ENCODE results near the gene TP73.

The TP73 gene

DNA sequence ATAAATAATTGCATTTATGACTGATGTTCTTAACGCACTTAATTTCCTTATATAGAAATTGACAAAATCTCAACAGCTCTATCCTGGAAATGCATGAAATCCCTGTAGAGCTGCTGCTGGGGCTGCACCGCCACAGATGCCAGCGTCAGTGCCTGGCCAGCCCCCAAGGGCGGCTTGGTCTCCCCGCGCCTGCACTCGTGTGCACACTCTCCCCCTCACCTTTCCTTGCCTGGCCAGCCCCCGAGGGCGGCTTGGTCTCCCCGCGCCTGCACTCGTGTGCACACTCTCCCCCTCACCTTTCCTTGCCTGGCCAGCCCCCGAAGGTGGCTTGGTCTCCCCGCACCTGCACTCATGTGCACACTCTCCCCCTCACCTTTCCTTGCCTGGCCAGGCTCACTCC is 16.2 kb upstream of the TP73 start:
- DNase-seq: no peak

DNA sequence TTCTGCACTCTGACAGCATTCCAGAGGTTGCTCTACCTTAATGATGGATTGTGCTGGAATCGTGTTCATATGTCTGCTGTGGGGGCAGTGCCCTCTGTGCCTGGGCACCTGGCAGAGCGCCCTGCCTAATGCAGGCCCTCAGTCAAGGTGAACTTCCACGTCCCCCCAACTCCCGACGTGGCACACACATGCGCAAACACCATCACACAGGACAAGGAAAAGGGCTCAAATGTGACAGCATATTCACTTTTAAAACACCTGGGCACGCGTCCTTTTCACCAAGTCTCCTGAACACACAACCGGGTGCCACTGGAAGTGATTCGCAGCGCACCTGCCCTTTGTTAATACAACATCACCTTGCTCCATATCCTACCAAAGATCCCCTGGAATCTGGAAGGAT is 15.8 kb upstream of the TP73 start:
- no peak for DNase-seq

DNA sequence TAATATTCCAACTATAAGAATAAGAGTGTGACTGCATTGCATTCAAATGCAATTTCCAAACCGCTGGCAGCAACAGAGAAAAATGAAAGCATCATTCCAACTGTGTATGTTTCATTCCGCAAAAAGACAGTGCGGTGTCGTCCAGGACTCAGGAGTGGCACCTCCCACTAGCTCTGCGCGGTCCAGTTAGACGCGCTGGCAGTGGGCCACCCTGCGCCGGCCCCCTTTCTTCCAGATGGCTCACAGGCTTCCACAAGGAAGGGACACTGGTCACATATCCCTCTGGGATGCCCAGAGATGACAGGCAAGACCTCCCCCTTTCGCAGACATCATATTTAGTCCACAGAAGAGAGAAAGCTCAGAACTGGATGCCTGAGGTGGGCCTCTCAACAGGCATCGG is 14.3 kb upstream of the TP73 start:
- no peak for DNase-seq

DNA sequence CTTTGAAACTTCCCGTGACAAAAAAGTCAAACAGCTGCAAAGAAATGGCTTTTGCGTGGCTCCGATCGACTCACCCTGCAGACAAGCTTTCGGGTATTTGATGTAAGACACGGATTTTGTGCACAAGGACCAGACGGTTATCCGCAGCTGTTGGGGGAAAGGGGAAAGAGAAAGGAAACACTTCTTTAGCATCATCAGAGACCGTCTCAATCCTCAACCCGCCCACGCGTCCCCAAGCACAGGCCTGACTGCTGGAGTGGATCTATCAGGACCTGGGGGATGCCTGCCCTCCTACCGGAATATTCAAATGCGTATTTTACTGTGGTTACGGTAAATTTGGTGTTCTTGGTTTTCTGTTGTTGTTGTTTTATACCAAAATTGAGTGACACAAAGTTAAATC is 13.6 kb upstream of the TP73 start:
- DNase-seq: no peak

DNA sequence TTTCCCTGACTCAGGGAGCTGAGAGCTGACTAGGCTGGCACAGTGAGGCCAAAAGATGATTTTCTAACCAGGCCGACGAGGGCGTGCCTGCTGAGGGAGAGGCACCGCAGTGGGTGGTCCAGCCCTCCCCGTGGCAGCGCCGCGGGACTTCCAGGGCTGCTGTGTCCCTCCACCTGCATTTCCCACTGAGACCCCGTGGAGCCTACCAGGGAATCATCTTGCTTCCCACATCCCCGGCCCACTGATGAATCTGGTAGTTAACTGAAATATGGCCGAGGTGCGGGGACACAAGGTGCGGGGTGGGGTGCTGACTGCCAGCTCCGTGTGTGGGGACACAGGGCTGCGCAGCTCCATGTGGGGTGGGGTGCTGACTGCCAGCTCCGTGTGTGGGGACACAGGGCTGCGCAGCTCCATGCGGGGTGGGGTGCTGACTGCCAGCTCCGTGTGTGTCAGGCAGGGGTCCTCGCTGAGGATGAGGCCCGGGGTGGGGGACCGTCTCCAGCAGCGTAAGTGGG is 12.9 kb upstream of the TP73 start:
- no peak for DNase-seq

DNA sequence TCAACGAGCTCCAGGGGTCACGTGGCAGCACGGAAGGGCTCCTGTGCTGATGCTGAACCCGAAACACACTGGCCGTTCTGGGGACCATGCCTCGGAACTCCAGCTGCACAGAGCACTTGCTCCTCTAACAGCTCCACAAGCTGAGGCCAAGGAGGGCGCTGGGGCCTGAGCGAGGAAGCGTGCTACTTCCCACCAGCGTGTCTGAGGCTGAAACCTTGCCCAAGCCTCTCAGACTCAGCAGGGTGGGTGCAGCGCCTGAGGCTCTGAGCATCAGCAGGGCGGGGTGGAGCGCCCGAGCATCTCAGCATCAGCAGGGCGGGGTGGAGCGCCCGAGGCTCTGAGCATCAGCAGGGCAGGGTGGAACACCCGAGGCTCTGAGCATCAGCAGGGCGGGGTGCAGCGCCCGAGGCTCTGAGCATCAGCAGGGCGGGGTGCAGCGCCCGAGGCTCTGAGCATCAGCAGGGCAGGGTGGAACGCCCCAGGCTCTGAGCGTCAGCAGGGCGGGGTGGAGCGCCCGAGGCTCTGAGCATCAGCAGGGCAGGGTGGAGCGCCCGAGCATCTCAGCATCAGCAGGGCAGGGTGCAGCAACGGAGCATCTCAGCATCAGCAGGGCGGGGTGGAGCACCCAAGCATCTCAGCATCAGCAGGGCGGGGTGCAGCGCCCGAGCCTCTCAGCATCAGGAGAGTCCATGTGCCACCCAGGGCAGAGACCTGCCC is 12.0 kb upstream of the TP73 start:
- no peak for DNase-seq

DNA sequence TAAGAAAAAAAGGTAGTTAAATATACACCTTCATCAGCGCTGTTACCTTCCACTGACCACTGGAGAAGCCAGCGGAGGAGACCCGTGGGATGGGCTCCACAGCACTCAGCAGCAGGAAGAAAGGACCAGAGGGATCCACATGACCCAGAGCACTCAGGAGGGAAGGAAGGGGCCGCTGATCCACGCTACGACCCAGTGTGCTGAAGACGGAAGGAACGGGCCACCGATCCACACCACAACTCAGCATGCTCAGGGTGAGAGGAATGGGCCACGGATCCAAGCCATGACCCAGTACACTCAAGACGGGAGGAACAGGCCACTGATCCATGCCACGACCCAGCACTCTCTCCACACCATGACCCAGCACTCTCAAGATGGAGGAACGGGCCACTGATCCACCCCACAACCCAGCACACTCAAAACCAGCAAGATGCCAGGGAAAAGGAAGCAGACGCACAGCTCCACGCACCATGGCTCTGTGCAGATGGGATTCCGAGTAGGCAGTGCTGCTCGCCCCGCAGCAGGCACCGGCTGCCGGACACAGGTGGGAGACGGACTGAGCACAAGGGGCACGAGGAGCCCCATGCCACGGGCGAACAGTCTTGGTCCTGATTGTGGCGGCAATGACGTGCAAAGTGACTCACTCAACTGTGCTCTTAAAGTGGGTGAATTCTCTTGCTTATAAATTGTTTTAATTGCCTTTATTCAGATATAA is 11.1 kb upstream of the TP73 start:
- no peak for DNase-seq

DNA sequence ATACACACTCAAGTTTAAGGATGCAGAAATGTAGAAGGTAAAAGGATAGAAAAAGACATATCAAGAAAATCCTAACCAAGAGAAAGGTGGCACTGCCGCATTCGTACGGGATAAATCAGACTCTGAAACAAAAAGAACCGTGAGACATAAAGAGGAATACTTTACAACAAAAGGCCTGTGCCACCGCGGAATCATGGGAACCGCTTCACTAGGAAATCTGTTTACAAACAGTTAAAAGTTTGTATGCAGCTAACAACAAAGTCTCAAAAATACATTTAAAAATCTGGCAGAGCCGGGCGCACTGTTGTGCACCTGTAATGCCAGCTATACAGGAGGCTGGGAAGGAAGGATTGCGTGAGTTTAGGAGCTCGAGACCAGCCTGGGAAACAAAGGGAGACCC is 10.5 kb upstream of the TP73 start:
- no peak for DNase-seq

DNA sequence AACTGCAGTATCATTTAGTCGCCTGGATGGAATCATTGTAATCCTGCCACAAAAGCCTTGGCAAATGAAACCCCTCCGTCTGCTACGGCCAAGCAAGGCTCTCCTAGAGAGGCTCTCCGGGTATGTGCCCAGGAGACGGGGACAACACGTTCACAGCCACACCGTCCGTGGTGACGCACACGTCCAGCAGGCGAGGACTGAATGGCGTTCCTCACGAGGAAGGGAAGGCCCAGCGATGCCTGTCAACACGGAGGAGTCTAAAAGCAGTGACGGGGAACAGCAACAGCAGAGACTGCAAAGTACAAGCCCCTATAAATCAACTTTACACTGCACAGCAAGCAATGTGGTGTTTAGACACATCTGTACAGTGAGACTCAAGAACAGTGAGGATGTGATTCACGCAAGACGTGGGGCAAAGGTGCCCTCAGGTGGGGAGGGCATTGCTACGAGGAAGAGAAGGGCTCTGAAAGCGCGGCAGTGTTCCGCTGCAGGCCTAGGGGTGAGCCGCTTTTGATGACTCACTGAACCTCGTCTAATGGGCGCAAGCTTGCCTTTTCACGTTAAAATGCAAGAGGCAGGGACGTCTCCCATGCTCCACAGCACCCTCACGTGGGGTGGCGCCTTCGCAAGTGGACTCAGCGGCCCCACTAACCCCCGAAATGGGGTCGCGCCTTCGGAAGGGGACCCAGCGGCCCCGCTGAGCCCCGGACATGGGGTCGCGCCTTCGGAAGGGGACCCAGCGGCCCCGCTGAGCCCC is 9.2 kb upstream of the TP73 start:
- DNase-seq: no peak

DNA sequence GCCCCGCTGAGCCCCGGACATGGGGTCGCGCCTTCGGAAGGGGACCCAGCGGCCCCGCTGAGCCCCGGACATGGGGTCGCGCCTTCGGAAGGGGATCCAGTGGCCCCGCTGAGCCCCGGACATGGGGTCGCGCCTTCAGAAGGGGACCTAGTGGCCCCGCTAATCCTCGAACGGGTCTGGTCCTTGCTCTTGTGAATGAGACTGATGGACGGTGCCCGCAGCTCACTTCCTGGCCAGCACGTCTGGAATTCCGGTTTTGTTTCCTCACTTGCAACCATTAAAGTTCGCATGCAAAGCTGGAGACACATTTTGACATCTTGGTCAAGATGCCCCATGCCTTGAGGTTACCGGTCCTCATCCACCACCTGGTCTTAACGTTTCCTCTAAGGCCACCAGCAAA is 8.0 kb upstream of the TP73 start:
- DNase-seq: no peak

DNA sequence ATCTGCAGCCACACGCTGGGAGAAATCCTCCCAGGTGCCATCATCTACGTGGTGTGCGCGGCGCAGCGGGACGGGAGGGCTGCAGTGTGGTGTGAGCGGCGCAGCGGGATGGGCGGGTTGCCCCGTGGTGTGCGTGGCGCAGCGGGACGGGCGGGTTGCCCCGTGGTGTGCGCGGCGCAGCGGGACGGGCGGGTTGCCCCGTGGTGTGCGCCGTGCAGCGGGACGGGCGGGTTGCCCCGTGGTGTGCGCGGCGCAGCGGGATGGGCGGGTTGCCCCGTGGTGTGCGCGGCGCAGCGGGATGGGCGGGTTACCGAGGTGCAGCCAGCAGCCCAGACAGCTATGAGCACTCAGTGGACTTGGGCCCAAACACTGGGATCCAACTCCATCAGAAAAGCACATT is 7.1 kb upstream of the TP73 start:
- no peak for DNase-seq

DNA sequence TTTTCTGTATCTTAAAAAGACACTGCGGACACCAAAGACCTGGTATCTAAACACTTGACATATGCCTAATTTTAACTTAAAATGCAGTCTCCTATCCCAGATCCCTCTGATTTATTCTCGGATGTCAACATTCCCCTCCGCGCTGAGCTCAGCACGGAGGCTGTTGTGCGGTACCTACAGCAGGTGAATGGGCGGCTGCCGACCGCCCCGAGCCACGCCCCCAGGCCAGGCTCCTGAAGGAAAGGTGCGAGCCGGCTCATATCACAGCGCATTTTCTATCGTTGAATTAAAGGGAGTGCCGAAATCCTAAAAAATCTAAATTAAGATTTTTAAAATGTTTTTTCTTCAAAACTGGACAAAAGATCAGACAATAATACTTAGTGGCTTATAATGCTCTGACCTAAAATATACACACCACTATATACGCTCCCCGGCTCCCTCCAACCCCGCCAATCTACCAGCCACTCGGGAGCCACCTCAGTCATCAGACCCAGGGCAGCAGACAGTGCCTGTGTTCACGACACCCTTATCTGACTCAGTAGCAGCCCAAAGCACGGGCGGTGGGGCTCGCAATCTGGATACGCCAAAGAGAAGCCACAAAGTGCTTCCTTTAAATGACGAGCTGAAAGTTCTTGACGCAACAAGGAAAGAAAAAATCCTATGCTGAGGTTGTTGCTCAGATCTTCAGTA is 6.5 kb upstream of the TP73 start:
- DNase-seq: no peak

DNA sequence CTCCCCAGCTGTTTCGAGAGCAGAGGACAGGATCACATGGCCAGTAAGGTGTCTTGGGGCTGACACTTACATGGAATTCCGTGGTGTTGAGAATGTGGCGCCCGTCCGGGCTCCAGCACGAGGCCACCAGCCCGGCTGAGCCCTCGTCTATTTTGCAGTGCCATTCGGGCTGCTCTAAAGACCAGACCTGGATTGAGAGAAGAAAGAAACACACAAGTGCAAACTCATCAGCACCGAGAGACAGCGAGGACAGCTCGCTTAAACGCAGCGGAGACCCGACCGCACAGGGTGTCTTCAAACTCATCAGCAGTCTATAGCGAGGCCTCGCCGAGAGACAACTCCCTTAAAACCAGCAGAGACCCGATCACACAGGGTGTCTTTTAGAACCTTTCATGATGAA is 5.7 kb upstream of the TP73 start:
- no peak for DNase-seq

DNA sequence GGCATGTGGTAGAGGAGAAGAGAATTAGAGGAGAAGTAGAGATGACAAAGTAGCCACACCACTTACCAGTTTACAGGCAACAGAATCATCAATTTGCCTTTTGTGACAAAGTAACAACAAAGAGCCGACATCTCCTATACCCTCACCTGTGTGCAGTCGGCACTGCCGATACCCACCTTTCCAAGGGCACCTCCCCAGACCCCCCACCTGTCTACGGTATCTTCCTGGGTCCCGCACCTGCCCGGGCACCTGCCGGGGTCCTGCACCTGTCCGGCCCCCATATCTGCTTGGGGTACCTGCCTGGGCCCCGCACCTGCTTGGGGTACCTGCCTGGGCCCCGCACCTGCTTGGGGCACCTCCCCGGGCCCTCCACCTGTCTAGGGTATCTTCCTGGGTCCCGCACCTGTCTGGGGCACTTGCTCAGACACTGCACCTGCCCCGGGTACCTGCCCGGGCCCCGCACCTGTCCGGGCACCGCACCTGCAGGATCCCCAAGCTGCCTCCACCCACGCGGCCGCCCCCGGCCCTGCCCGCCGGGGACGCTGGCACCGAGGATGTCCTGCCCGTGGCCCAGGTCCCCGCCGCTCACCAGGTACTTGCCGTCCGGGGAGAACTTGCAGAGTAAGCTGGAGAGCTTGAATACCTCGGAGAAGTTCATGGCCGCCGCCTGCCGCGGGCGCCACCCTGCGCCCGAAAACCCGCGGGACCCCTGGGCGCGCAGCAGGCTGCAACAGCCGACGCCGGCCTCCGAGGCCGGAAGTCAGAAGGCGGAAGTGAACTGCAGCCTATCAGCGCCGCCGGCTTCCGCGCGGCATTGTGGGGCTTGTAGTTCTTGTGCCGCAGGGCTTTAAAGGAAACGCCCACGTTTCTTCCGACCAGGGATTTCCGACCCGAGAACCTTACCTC is 2.7 kb upstream of the TP73 start, which contains the start of gene WRAP73:
Gene WRAP73 (minus strand): TSS at position 762 of the 906 bp plus-strand sequence. CDS start 104 bp downstream, at position 658.
- DNase-seq: peak; percentile 87

DNA sequence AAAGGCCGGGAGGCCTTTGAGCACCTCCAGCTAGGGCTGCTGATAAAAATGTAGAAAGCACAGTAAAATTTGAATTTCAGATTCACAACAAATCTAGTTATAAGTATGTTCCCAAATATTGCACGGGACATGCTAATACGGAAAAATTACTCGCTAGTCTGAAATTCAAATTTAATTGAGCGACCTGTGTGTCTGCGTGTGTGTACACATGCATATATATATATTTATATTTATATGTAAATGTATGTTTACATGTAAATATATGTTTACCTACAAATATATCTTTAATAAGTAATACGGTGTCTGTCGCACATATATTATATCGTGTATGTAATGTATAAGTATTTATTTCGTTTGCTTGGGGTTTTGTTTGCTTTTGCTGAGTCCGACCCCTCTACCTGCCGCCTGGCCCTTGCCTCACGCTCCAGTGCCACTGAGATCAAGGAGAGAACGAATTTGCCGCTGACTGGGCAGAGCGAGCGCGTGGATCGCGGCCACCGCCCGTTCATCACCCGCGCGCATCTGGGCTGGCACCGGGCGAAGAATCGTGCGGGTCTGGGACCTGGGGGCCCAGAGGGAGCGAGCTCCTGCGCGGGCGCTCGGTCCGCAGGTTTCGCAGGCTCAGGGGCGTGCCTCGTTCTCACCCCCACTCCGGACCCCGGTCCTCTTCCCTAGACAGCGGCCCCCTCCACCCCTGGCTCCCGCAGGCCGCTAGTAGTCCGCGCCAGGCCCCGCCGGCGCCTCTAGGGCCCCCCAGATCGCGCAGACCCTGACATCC is 1.9 kb upstream of the TP73 start:
- DNase-seq: no peak

DNA sequence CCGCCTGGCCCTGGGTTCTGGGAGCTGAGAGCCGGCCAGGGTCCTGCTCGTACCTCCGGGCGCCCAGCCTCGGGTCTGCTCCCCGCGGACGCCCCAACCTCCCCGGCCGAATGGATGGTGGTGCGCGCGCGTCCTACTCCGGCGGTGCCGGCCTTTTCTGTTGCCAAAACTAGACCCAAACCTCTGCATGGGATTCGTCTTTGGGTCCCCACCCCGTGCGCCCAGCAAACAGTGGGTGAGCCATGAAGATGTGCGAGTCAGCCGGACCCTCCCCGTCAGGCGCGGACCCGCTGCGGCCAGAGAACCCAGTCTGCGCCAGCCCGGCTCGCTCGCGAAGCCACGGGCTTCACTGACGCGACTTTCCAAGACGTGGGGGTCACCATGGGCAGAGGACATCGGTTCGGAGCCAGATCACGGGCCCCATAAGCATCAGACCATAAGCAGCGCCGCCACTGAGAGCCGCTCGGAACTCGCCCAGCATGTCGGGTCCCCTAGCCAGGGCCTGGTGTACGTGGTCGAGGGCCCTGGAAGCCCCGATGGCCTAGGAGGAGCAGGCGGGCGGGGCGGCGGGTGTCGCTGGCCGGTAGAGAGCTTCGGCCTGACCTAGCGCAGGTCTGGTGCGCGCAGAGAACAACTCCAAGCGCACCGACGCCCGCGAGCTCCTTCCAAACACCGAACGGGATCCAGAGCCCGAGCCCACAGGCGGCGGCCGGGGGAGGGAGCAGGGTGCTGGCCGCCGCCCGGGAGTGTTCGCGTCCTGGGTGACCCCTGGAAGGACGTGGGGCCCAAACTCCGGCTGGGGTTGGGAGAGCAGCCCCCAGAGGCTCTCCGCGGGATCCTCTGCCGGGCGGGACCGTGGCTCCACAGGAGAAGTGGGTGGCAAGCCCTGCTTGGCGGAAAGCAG is 1.0 kb upstream of the TP73 start:
- DNase-seq: no peak

DNA sequence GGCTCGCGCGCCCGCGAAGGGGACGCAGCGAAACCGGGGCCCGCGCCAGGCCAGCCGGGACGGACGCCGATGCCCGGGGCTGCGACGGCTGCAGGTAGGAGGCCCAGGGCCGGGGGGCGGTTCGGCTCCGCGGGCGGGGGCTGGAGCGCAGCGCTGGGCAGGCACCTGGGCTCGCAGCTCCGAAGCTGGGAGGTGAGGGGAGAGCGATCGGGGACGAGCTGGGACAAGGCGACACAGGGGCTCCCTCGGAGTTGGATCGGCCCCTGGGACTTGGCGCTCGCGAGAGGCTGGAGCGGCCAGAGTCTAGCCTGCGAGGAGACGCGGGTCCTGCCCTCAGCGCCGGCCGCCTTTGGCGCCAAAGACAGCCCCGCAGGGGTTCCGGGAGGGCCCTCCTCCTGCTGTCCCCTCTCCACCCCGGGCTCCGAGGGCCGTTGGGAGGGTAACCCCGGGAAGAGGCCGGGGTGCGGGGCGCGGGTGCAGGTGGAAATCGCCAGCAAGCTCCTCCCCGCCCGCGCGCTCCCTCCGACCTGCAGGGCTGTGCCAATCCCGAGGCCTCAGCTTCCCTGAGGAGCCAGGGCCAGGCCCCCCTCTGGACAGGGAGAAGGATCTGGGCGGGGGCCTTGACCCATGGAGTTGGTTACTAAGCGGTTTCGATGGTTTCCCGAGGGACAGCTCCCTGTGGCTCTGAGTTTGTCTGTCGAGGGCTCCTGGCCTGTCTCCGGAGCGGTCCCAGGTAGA is 401 bp downstream of the TP73 start:
- no peak for DNase-seq

DNA sequence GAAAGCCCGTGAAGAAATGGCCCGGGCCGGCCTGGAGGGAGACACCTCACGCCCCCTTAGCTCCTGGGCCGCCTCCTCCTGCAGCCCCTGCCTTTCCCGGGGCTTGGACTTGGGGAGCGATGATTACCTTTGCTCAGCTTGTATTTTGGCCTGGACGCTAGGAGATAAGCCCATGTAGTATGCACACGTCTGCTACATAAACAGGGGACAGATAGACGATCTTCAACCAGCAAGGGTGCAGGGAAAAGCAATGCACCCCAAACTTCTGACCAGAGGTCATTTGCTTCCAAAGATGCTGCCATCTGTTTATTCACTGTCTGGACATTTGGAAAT is 936 bp downstream of the TP73 start:
- no peak for DNase-seq

DNA sequence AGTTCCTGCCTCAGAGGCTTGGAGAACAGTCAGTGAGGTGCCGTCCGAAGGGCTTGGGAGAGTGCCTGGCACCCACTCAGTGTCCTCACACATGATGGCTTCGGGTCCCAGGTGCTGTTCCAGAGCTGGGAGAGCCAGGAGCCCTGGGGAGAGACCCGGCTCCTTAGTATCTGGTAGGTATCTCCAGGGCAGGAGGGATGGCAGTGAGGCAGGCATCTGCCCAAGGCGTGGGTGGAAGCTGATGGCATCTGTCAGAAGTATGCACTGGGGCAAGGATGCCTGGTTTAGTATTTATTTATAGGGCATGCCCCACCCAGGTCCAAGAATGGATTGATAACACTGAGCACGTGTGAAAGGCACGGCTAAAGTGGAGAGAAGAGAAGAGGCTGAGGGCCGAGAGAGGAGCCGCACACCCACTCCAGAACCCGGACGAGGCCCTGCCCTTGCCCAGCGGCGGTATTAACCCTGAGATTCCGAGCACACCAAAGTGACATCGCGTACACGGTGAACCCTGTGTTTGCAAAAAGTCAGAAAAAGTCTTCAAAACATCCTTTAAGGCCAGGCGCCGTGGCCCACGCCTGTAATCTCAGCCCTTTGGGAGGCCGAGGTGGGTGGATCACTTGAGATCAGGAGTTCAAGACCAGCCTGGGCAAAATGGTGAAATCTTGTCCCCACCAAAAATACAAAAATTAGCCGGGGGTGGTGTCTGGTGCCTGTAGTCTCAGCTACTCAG is 2.4 kb downstream of the TP73 start:
- DNase-seq: no peak
